Measurements from ENCODE around the gene C19orf73.
"Not testable (repeated sequence)": the region's sequence is repeated elsewhere in the genome, so short reads cannot be mapped to it uniquely, and the experiment has no call there.

- not testable (repeated sequence) for TF ChIP-seq CTCF (IDR thresholded peaks at IDR 0.05 in 2 of 3, conservative IDR thresholded peaks at IDR 0.05 in 1 of 3; ENCODE audit: borderline replicate concordance in 1 of 3, insufficient read depth in 1 of 3, low read depth in 2 of 3, low read length in 2 of 3); SRF (IDR thresholded peaks at IDR 0.05; ENCODE audit: low read depth)
Observed at GRCh38 chr19:49121841-49122240, 2.9 kb upstream of the C19orf73 start.
